Measurements from ENCODE around the gene CPE.

GRCh38 chr4:165470009-165470408, 91.2 kb downstream of the CPE start:
- TF ChIP-seq CTCF (IDR thresholded peaks at IDR 0.05) (no peak), EP300 (IDR thresholded peaks at IDR 0.05) (no peak), POLR2AphosphoS5 (IDR thresholded peaks at IDR 0.05) (no peak), POLR2A (IDR thresholded peaks at IDR 0.05) (no peak)
